ENCODE data around the gene ARL17A.
"Not testable (repeated sequence)": the region's sequence is repeated elsewhere in the genome, so short reads cannot be mapped to it uniquely, and the experiment has no call there.

The ARL17A gene

DNA sequence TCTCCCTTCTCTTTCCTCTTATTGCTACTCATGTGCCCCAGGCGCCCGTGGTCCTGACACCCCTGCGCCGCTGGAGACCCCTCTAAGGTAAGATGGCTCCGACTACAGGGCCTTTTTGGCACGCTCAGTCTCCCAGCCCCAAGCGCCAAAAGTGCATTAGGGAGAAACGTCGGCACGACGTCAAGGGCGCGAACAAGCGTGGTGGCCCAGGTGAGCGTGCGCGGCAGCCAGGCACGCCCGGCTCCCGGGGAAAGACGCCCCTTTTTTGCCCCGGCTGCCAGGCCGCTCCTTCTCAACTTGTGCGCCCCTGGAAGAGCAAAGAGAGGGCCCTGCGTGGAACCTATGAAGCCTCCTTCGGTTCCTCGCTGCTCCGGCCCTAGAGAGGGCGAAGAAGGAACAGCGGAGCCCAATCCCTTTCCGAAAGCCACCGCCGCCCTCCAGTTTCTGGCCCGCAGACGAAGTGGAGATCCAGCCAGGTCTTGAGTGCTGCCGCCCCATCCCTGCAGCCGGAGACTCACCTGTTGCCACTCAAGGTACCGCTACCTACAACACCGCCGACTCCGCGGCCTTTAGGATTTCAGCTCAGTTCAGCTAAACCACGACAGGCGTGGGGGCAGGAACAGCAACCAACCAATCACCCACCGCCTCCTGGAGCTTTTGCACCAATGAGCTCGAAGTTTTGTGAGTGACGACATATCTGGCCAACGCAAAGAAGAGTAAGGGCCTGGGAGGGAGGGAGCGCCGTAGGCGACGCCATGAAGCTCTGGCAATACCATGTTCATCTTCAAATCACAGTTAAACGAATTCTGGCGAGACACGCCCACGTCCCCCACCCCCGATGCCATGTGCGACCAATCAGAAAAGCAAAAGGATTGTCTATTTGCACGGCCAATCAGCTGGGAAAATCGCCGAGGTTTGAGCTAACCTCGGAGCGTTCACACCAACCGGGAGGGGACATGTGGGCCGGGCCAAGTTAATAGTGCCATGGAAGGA, at the start of gene ARL17A:
TSS of gene ARL17A (minus strand) at position 609 of the 993 bp plus-strand sequence. CDS start 3,369 bp downstream, outside the sequence.
- peak; percentile 63 to 75 for DNase-seq

- not testable (repeated sequence) for DNase-seq
Observed at GRCh38 chr17:46628753-46629436, 49.4 kb upstream of the ARL17A start.

GRCh38 chr17:46627452-46627851, 48.0 kb upstream of the ARL17A start:
- not testable (repeated sequence) for DNase-seq

GRCh38 chr17:46624726-46625125, 45.2 kb upstream of the ARL17A start:
- DNase-seq, result not testable (repeated sequence)

- DNase-seq, result not testable (repeated sequence)
Observed at GRCh38 chr17:46623790-46624189, 44.3 kb upstream of the ARL17A start.

GRCh38 chr17:46618975-46619374, 39.5 kb upstream of the ARL17A start:
- DNase-seq, result not testable (repeated sequence)

DNA sequence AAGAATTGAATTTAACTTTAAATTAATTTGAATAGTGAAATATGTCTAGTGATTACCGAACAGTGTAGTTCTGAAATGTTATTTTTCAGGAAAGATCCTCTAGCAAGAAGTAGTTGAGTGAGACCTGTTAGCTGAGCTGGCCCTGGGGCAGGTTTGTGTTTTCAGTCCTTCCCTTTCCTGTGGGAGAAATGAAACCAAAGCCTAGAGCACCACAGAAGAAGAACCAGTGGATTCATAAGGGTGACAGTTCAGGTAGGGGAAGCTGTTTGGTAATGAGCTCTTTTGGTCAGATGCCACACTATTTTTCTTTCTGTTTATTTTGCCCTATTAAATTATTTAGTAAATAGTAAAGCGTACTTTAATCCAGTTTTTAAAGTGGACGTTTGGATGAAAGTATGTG, 37.6 kb upstream of the ARL17A start:
- DNase-seq, result not testable (repeated sequence)

DNA sequence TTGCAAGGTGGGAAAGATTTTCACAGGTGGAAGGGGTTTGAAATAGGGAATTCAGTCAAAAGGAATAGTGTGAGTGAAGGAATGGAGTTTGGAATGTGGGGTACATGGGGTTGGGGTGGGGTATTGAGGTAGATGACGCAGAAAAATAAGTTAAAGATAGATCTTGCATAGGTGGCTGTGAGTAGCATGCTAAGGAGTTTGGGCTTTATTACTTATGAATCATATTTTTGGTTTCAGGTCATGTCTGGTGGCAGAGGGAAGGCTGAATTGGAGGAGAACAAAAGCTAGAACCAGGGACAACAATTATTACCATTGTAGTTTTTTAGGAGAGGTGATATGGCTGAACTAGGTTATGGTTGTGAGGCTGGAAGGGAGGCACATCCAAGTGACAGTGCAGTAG, 34.4 kb upstream of the ARL17A start:
- not testable (repeated sequence) for DNase-seq

GRCh38 chr17:46611304-46611703, 31.8 kb upstream of the ARL17A start:
- DNase-seq, result not testable (repeated sequence)

GRCh38 chr17:46603125-46603524, 23.6 kb upstream of the ARL17A start:
- DNase-seq, result not testable (repeated sequence)

- not testable (repeated sequence) for DNase-seq
Observed at GRCh38 chr17:46600767-46601166, 21.3 kb upstream of the ARL17A start.

GRCh38 chr17:46598344-46598931, 18.9 kb upstream of the ARL17A start:
- not testable (repeated sequence) for DNase-seq

GRCh38 chr17:46591332-46591731, 11.8 kb upstream of the ARL17A start:
- not testable (repeated sequence) for DNase-seq

- DNase-seq, result not testable (repeated sequence)
Observed at GRCh38 chr17:46590157-46591146, 11.0 kb upstream of the ARL17A start, which contains the start of gene NSF. NSF (plus strand) TSS chr17:46590669; CDS start chr17:46590776, 107 bp downstream.

- DNase-seq, result not testable (repeated sequence)
Observed at GRCh38 chr17:46585444-46585843, 6.0 kb upstream of the ARL17A start.

- not testable (repeated sequence) for DNase-seq
Observed at GRCh38 chr17:46580082-46580481, 591 bp upstream of the ARL17A start.

GRCh38 chr17:46571796-46572195, 7.7 kb downstream of the ARL17A start:
- not testable (repeated sequence) for DNase-seq

- DNase-seq, result not testable (repeated sequence)
Observed at GRCh38 chr17:46566980-46567379, 12.5 kb downstream of the ARL17A start.

GRCh38 chr17:46566284-46566683, 13.2 kb downstream of the ARL17A start:
- not testable (repeated sequence) for DNase-seq

- DNase-seq, result not testable (repeated sequence)
Observed at GRCh38 chr17:46560048-46560447, 19.4 kb downstream of the ARL17A start.

DNA sequence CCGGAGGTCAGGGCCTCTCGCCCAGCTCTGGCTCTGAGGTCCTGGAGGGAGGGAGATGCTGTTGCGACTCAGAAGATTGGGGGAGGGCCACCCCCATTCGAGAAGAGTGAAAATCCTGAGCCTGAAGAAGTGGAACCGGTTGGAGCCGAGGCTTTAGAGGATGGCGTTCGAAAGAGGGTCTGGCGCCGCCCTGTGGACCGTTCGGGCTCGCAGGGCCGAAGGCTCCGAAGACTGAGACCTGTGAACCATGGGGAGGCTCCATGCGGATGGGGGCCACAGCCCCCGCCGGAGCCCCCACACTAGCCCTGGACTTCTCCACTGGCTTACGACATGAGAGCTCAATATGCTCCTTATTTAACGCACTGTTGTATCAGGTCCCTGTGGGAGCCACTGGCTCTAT, 20.3 kb downstream of the ARL17A start:
- not testable (repeated sequence) for DNase-seq

DNA sequence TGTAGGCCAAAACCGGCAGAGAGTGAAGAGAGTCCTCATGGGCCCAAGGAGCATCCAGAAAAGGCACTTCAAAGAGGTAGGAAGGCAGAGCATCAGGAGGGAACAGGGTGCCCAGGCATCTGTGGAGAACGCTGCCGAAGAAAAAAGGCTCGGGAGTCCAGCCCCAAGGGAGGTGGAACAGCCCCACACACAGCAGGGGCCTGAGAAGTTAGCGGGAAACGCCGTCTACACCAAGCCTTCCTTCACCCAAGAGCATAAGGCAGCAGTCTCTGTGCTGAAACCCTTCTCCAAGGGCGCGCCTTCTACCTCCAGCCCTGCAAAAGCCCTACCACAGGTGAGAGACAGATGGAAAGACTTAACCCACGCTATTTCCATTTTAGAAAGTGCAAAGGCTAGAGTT, 30.9 kb downstream of the ARL17A start:
- DNase-seq, result not testable (repeated sequence)

Data from activated CD4-positive, alpha-beta T cell treated with anti-CD3 and anti-CD28 coated beads for 4 hours (primary cell).